DND-41 (cell line): Measurements from ENCODE around the gene FAM210B.
"Not testable (repeated sequence)": the region's sequence is repeated elsewhere in the genome, so short reads cannot be mapped to it uniquely, and the experiment has no call there.

ENCODE experiments used
- ATAC-seq: fragments of 200-7000 bp; cut with Tn5 transposase; 3 replicates; pipeline ENCODE4 v1.9.1; 2021; ENCODE audit warnings: low read depth; ENCODE audit not compliant: insufficient read depth
- DNase-seq: peaks from one replicate; pipeline ENCODE4 v3.0.0-alpha.2; 2020
- H2AFZ ChIP-seq: 2 replicates; pipeline ENCODE4 v1.6.0; 2012; ENCODE audit warnings: low read depth, low read length
- H3K27ac ChIP-seq: 2 replicates; pipeline ENCODE4 v1.5.1; 2012; ENCODE audit warnings: low read length, inconsistent platforms
- H3K27me3 ChIP-seq: fragments of 200-600 bp; sonication (generic); 2 replicates; pipeline ENCODE4 v1.6.0; 2012; ENCODE audit warnings: low read length, mild to moderate bottlenecking, inconsistent platforms; ENCODE audit not compliant: insufficient read depth, poor library complexity
- H3K36me3 ChIP-seq: 2 replicates; pipeline ENCODE4 v1.5.1; 2012; ENCODE audit warnings: low read length, inconsistent platforms; ENCODE audit not compliant: insufficient read depth
- H3K4me1 ChIP-seq: 2 replicates; pipeline ENCODE4 v1.5.1; 2012; ENCODE audit warnings: mild to moderate bottlenecking, low read length; ENCODE audit not compliant: insufficient read depth
- H3K4me2 ChIP-seq: 2 replicates; pipeline ENCODE4 v1.6.0; 2012; ENCODE audit warnings: mild to moderate bottlenecking, moderate library complexity, low read length, inconsistent platforms; ENCODE audit not compliant: insufficient read depth
- H3K4me3 ChIP-seq, 2 experiments: fragments of 200-600 bp in 1 of 2; shearing (Covaris generic) in 1 of 2; 2 replicates each; pipeline ENCODE4 v1.5.1; 2012 to 2016; ENCODE audit warnings: inconsistent platforms in 2 of 2, low read length in 2 of 2, mild to moderate bottlenecking in 2 of 2, low read depth in 1 of 2, moderate library complexity in 1 of 2
- H3K79me2 ChIP-seq: 2 replicates; pipeline ENCODE4 v1.6.0; 2012; ENCODE audit warnings: low read length, inconsistent platforms; ENCODE audit not compliant: insufficient read depth
- H3K9ac ChIP-seq: 2 replicates; pipeline ENCODE4 v1.6.0; 2012; ENCODE audit warnings: low read depth, mild to moderate bottlenecking, inconsistent platforms, low read length, moderate library complexity
- H3K9me3 ChIP-seq: 2 replicates; pipeline ENCODE4 v1.5.1; 2012; ENCODE audit warnings: low read length, moderate library complexity, mild to moderate bottlenecking, inconsistent platforms; ENCODE audit not compliant: insufficient read depth, severe bottlenecking
- H4K20me1 ChIP-seq: 2 replicates; pipeline ENCODE4 v1.6.0; 2012; ENCODE audit warnings: low read length; ENCODE audit not compliant: insufficient read depth
- CTCF ChIP-seq: IDR thresholded peaks from 2 replicates; pipeline ENCODE4 v1.5.1; 2012; ENCODE audit warnings: borderline replicate concordance, low read length, moderate library complexity, mild to moderate bottlenecking; ENCODE audit not compliant: poor library complexity, severe bottlenecking; ENCODE audit errors: extremely low read depth
- EZH2 ChIP-seq: IDR thresholded peaks from 3 replicates; pipeline ENCODE4 v1.6.1; 2012; ENCODE audit warnings: borderline replicate concordance, low read depth, mild to moderate bottlenecking, moderate library complexity, low read length, inconsistent platforms; ENCODE audit not compliant: severe bottlenecking

The FAM210B gene

GRCh38 chr20:56395166-56395565, 36.4 kb downstream of the FAM210B start:
- no peak for ATAC-seq
- H3K27me3 ChIP-seq = no peaks in the 10 kb centered on the region
- H3K36me3 ChIP-seq = peaks cover 62% of the 10 kb centered on the region
- H3K4me1 ChIP-seq = peaks cover 44% of the 10 kb centered on the region
- DNase-seq = no peak
- peak overlapping the region; percentile 8; the same call in 1 of the 2 replicates for H3K4me2 ChIP-seq
- no peaks in the 10 kb centered on the region for H3K9me3 ChIP-seq
- H3K4me3 ChIP-seq = no peak overlapping the region
- no peak overlapping the region for H3K27ac ChIP-seq
- no peak overlapping the region for H2AFZ ChIP-seq
- TF ChIP-seq CTCF (no peak), EZH2 (no peak)
- H3K9ac ChIP-seq = no peak overlapping the region
- peaks cover 78% of the 10 kb centered on the region for H3K79me2 ChIP-seq
- peaks cover 14% of the 10 kb centered on the region for H4K20me1 ChIP-seq

- Histone ChIP-seq H3K27me3 (no peaks in the 10 kb centered on the region), H3K4me1 (peaks cover 20% of the 10 kb centered on the region; the same call in 1 of the 2 replicates), H3K4me3 (no peak overlapping the region), H2AFZ (no peak overlapping the region), H3K79me2 (peaks cover 53% of the 10 kb centered on the region), H3K36me3 (peaks cover 96% of the 10 kb centered on the region), H3K9ac (no peak overlapping the region), H4K20me1 (peaks cover 25% of the 10 kb centered on the region), H3K9me3 (no peaks in the 10 kb centered on the region), H3K4me2 (peak overlapping the region; percentile 11; the same call in 1 of the 2 replicates), H3K27ac (no peak overlapping the region)
- peak; percentile 87 for ATAC-seq
- DNase-seq = peak; percentile 66
- peak; percentile 84 for TF ChIP-seq CTCF
- TF ChIP-seq EZH2 = no peak
These were observed 41.3 kb downstream of the FAM210B start for GRCh38 chr20:56400001-56400640.

- no peaks in the 10 kb centered on the region for H3K9me3 ChIP-seq
- ATAC-seq (no peak), DNase-seq (no peak)
- no peak overlapping the region for H3K9ac ChIP-seq
- no peak overlapping the region for H3K4me3 ChIP-seq
- H3K4me2 ChIP-seq = no peak overlapping the region
- H3K36me3 ChIP-seq = peaks cover 93% of the 10 kb centered on the region
- no peak overlapping the region for H2AFZ ChIP-seq
- H3K79me2 ChIP-seq = peaks cover 33% of the 10 kb centered on the region
- peaks cover 10% of the 10 kb centered on the region; the same call in 1 of the 2 replicates for H3K4me1 ChIP-seq
- H4K20me1 ChIP-seq = peaks cover 31% of the 10 kb centered on the region
- H3K27me3 ChIP-seq = no peaks in the 10 kb centered on the region
- no peak overlapping the region for H3K27ac ChIP-seq
- TF ChIP-seq EZH2 (no peak), CTCF (no peak)
These were observed 44.7 kb downstream of the FAM210B start for GRCh38 chr20:56403465-56403864.

- H3K9ac ChIP-seq, H3K27ac ChIP-seq, DNase-seq, H3K4me3 ChIP-seq, H3K27me3 ChIP-seq, H3K4me2 ChIP-seq, H3K9me3 ChIP-seq, H2AFZ ChIP-seq, H3K4me1 ChIP-seq, ATAC-seq: not testable (repeated sequence)
- H3K79me2 ChIP-seq = peaks cover 19% of the 10 kb centered on the region
- peaks cover 27% of the 10 kb centered on the region for H4K20me1 ChIP-seq
- H3K36me3 ChIP-seq = peaks cover 76% of the 10 kb centered on the region
These were observed 46.6 kb downstream of the FAM210B start for GRCh38 chr20:56405356-56405755.
